Skin epidermis (tissue), 12 donors: ENCODE results near the gene CPNE7.

Experiments
- H3K27ac ChIP-seq, 21 experiments: fragments of 200-600 bp; sonication (generic) in 11 of 21; one replicate each; pipeline ENCODE4 v1.5.0; 2020; ENCODE audit warnings: mild to moderate bottlenecking in 3 of 21, inconsistent platforms in 2 of 21, moderate library complexity in 2 of 21
- H3K4me3 ChIP-seq, 7 experiments: fragments of 200-600 bp; sonication (generic) in 2 of 7; one replicate each; pipeline ENCODE4 v1.5.0; 2020; ENCODE audit warnings: inconsistent platforms in 2 of 7, mild to moderate bottlenecking in 2 of 7, moderate library complexity in 1 of 7

The CPNE7 gene

DNA sequence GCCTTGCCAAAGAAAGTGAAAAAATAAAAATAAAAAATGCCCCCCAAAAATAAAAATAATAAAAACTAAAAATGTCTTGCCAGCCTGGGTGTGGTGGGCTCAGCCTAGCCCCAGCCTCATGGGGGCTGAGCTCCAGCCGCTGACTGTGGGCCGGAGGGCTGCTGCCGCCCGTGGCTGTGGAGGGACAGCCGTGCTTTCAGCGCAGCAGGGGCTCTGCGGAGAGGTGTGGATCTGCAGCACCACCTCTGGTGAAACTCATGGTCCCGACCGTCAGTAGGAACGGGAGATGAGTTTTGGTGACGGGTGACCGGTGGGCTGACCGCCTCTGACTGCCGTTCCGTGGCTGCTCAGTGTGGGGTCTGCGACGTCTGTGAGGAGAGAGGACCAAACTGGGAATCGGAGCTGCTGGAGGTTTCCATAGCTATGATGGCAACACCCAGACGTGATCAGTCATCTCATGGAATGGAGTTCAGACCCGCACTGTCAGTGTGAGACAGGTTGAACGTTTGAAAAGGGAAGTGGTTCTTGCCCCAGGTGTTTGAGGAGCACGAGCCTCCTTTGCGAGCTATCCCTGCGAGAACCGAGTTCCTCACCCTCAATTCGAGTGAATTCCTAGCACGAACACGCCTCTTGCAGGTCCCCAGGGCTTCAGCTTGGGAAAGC lies 27.1 kb upstream of the CPNE7 start:
- H3K4me3 ChIP-seq, result no peak overlapping the region
- no peak overlapping the region for H3K27ac ChIP-seq

GRCh38 chr16:89549007-89549700 lies 26.4 kb upstream of the CPNE7 start:
- H3K27ac ChIP-seq, result no peak overlapping the region
- H3K4me3 ChIP-seq, result no peak overlapping the region

DNA sequence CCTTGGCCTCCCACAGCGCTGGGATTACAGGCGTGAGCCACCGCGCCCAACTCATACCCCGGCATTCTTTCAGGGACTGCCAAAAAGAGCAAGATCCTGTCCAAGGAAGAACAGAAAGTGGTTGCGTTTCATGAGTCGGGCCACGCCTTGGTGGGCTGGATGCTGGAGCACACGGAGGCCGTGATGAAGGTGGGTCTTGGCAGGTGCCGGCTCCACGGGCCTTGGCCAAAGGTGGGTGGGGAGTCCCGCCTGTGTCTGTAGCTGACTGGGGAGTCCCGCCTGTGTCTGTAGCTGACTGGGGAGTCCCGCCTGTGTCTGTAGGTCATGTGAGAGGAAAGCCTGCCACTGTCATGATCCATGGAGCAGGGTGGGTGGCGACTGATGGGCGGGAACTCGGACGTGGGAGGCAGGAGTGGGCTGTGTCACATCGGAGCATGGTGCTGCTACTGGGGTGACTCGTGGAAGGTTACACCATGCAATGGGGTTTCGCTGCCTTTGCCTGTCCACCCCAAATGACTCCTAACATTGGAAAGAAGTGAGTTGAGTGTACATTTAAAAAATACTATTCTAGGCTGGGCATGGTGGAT lies 25.0 kb upstream of the CPNE7 start:
- Histone ChIP-seq H3K4me3 (no peak overlapping the region), H3K27ac (no peak overlapping the region)

DNA sequence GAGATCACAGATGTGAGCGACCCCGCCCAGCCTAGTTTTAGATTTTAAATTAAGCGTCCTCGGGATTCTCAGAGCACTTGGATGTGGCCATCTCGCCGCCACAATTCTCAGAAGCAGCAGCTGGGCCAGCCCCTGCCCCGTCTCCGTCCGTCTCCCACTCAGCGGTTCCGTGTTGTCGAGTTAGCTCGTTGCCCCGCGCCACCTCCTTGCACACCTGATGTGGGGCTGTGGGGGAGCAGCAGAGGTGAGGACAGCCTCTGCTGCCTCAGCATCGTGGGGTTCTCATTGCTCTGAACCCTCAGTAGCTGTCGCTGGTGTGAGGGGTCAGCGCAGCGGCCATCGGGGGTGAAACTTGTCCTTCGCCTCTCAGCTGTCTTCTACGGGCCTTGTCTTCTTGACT lies 23.2 kb upstream of the CPNE7 start:
- no peak overlapping the region for H3K4me3 ChIP-seq
- no peak overlapping the region for H3K27ac ChIP-seq

- H3K4me3 ChIP-seq, result no peak overlapping the region
- no peak overlapping the region for H3K27ac ChIP-seq
Measured at GRCh38 chr16:89552913-89553312, 22.6 kb upstream of the CPNE7 start.

- no peak overlapping the region for H3K27ac ChIP-seq
- no peak overlapping the region for H3K4me3 ChIP-seq
Measured at GRCh38 chr16:89553733-89554132, 21.8 kb upstream of the CPNE7 start.

DNA sequence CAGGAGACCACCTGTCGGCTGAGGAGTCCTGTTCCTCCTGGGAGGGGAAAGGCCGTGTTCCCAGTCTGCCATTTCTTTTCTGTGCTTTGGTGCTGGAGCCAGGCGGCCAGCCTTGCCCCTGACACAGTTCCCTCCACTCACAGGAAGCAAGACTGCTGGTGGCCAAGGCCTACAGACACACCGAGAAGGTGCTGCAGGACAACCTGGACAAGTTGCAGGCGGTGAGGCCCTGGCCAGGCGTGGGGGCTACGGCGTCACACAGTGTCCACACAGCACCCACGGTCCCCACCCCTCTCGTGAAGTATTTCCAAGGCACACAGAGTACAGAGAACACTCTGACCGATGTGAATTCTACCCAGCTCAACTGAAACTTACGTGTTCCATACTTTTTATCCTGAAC lies 21.2 kb upstream of the CPNE7 start:
- Histone ChIP-seq H3K4me3 (no peak overlapping the region), H3K27ac (no peak overlapping the region)

- no peak overlapping the region for H3K4me3 ChIP-seq
Measured at GRCh38 chr16:89555265-89555664, 20.3 kb upstream of the CPNE7 start.

DNA sequence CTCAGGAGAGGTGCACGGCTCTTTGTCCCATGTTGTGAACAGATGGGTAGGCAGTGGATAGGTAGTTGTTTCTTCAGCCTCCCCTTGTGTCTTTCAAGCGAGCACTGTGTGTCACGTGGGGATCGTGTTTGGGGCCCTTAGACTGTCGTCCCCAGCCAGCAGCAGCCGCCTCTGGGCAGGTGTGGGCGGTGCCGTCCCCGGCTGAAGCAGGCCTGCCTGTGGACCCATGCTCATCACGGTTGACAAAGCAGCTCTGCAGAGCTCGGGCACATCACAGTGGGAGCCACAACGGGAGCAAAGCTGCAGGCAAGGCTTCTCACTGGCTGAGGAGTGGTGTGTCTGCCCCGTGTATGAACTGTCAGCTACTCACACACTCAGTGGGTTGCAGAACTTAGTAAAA lies 19.8 kb upstream of the CPNE7 start:
- no peak overlapping the region for H3K4me3 ChIP-seq
- no peak overlapping the region for H3K27ac ChIP-seq

More at GRCh38 chr16:89555265-89555664, 20.3 kb upstream of the CPNE7 start:
- H3K27ac ChIP-seq, result no peak overlapping the region

- Histone ChIP-seq H3K27ac (no peak overlapping the region), H3K4me3 (no peak overlapping the region)
Measured at GRCh38 chr16:89556750-89557689, 18.5 kb upstream of the CPNE7 start.

DNA sequence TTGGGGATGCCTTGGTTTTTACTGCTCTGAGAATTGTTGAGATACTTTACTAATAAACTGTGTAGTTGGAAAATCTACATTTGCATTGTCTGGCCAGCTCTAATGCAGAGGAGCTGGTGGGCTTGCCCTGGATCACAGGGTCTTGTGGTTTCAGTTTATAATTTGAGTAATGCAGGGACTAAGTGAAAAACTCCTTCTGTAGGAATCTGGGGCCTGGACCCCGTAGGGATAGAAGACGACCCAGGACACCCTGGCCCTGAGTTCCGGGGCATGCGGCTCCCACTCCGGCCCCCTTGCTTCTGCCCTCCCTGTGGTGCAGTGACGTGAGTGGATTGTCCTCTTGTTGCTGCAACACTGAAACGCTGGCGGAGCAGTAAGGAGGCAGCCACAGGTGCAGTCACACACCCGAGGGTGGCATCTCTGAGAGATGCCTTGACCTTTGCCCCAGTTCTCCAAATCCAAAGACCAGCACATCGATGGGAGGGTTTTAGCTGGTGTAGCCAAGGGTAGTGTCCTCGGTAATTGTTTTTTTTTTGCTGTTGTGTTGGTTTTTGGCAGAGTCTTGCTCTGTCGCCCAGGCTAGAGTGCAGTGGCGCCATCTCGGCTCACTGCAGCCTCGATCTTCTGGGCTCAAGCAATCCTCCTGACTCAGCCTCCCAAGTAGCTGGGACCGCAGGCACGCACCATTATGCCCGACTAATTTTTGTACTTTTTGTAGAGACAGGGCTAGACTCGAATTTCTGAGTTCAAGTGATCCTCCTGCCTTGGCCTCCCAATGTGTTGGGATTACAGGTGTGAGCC lies 17.7 kb upstream of the CPNE7 start:
- H3K27ac ChIP-seq, result peak overlapping the region in 1 of 21 experiments; percentile 98

GRCh38 chr16:89560378-89561141 lies 15.0 kb upstream of the CPNE7 start, which contains the start of gene RPL13:
Gene RPL13, plus strand, starts transcription at chr16:89560682. Its CDS starts 278 bp downstream, at chr16:89560960.
- peak within 1 kb of the TSS; percentile 64 to 99 (median 98) for H3K27ac ChIP-seq
- H3K4me3 ChIP-seq, result peak within 1 kb of the TSS; percentile 63 to 97 (median 83)

More for the DNA sequence above, 17.7 kb upstream of the CPNE7 start:
- H3K4me3 ChIP-seq, result no peak overlapping the region

- peak overlapping the region; percentile 64 to 99 (median 98) for H3K27ac ChIP-seq
- H3K4me3 ChIP-seq, result peak overlapping the region; percentile 63 to 97 (median 83)
Measured at GRCh38 chr16:89561142-89561883, 14.2 kb upstream of the CPNE7 start.

DNA sequence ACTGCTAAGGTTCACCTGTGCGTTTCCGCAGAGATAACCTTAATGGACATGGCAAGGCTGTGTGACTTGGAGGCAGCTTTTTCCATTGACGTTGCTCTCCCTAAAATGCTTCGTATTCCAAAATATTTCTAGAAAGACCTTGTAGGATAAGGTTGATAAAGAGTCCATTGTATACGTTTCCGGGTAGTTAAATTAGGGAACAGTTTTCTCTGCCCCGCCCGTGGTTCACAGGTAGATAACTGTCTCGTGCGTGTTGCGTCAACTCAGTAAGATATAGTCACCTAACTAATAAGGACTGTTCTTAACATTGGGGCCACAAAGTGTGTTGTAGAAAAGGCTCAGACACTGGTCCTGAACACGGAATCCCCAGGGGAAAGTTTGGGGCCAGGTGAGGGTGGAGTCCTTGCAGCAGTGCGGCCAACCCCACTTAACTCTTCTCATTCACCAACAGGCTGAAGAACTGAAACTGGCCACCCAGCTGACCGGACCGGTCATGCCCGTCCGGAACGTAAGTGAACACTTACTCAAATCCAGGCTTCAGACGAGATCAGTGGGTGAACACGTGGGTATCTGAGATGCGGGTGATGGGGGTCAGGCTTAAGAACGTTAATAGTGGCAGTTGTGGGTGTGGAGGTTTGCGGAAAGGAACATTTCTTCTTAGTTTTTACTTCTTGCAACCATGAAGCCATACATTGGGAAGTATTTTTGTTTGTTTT lies 13.5 kb upstream of the CPNE7 start:
- H3K27ac ChIP-seq, result peak overlapping the region in 10 of 21 experiments; percentile 91 to 99 (median 98)
- H3K4me3 ChIP-seq, result peak overlapping the region; percentile 63 to 97 (median 83)

- no peak overlapping the region for H3K27ac ChIP-seq
Measured at GRCh38 chr16:89562939-89563338, 12.6 kb upstream of the CPNE7 start.

DNA sequence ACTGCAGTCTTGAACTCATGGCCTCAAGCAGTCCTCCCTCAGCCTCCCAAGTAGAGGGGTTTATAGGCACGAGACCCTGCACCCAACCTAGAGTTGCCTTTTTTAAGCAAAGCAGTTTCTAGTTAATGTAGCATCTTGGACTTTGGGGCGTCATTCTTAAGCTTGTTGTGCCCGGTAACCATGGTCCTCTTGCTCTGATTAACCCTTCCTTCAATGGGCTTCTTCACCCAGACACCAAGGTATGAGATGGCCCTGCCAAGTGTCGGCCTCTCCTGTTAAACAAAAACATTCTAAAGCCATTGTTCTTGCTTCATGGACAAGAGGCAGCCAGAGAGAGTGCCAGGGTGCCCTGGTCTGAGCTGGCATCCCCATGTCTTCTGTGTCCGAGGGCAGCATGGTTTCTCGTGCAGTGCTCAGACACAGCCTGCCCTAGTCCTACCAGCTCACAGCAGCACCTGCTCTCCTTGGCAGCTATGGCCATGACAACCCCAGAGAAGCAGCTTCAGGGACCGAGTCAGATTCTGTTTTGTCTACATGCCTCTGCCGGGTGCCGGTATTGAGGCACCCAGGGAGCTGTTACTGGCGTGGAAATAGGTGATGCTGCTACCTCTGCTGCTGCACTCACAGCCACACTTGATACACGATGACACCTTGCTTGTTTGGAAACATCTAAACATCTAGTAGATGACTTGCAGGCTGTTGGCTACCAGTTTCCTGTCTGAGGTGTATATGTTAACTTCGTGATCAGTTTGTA lies 11.7 kb upstream of the CPNE7 start:
- H3K27ac ChIP-seq, result no peak overlapping the region
- H3K4me3 ChIP-seq, result no peak overlapping the region

More at GRCh38 chr16:89562939-89563338, 12.6 kb upstream of the CPNE7 start:
- H3K4me3 ChIP-seq, result no peak overlapping the region
